ENCODE data around the gene PBX3.

- no peak for TF ChIP-seq CTCF (optimal IDR thresholded peaks at IDR 0.05 in 1 of 3, IDR thresholded peaks at IDR 0.05 in 1 of 3, conservative IDR thresholded peaks at IDR 0.05 in 1 of 3; ENCODE audit: extremely low read depth in 1 of 3, insufficient read depth in 2 of 3, low read length in 3 of 3)
- no peak for TF ChIP-seq EZH2 (IDR thresholded peaks at IDR 0.05; ENCODE audit: low read length)
Measured at GRCh38 chr9:125742657-125743056, 4.5 kb upstream of the PBX3 start.
